ENCODE results near the gene TRAPPC12.

DNA sequence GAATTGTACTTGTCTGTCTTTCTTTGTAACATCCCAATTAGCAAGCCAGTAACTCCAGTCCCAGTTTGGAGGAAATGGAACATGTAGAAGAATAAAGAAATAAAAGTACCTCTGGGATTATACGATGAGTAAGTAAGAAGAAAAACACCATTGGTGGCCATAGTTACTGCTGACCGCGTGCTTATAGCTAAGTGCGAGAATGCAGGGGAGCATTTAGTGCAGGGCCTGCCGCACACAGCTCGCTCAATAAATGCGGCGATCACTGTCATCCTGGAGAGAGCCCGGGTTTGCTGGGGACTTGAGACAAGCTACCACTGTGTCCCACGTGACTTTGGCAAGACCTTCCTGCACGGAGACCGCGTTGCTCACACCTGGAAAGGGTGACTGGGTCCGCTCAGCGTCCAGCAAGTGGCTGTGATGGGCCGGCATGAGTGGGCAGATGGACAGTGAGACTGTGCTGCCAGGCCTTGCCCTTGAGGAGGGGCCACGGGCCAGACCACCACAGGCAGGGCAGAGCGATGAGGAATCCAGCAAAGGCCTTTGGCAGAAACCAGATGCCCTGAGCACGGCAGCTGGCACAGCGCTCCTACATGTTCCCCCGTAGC lies 85.0 kb downstream of the TRAPPC12 start:
- TF ChIP-seq CTCF (IDR thresholded peaks at IDR 0.05) (no peak), EP300 (IDR thresholded peaks at IDR 0.05) (no peak), POLR2A (IDR thresholded peaks at IDR 0.05) (no peak)
